Natural killer cell (primary cell): ENCODE measurements around the gene MRPL57. TPM values are rescaled to one million over a fixed set of nuclear protein-coding genes. Genes with fewer than 3 reads are reported as not detected.
A peak's percentile ranks its signal among the peaks of the same experiment; 100 is the strongest.
"Not testable (repeated sequence)": the region's sequence is repeated elsewhere in the genome, so short reads cannot be mapped to it uniquely, and the experiment has no call there.

ENCODE experiments used
- ATAC-seq, 3 donors: fragments of 150-1000 bp in 2 of 3; fragments of 200-7000 bp in 1 of 3; cut with Tn5 transposase; 1 replicate in 1 of 3; 2 replicates in 2 of 3; pipeline ENCODE4 v1.10.0; 2021; ENCODE audit warnings: mild to moderate bottlenecking in 2 of 3, moderate library complexity in 2 of 3
- DNase-seq, 2 donors: peaks; one replicate each; pipeline versions ENCODE4 v3.0.0 to v3.0.0-alpha.2; 2013 to 2021; ENCODE audit warnings: mixed read lengths in 1 of 2
- H3K27ac ChIP-seq: one replicate; pipeline ENCODE4 v1.5.1; 2013; ENCODE audit warnings: mild to moderate bottlenecking, low read length
- H3K27me3 ChIP-seq: one replicate; pipeline ENCODE4 v1.6.1; 2013; ENCODE audit warnings: low read length; ENCODE audit not compliant: control insufficient read depth, insufficient read depth
- H3K36me3 ChIP-seq: one replicate; pipeline ENCODE4 v1.6.1; 2013; ENCODE audit warnings: low read length; ENCODE audit not compliant: control insufficient read depth, insufficient read depth
- H3K4me1 ChIP-seq: one replicate; pipeline ENCODE4 v1.6.1; 2013; ENCODE audit warnings: low read length; ENCODE audit not compliant: control insufficient read depth, insufficient read depth
- H3K4me3 ChIP-seq: one replicate; pipeline ENCODE4 v1.5.1; 2013; ENCODE audit warnings: low read length
- H3K9me3 ChIP-seq: one replicate; pipeline ENCODE4 v1.6.1; 2013; ENCODE audit warnings: low read length; ENCODE audit not compliant: control insufficient read depth, insufficient read depth
- H3K27ac Mint-ChIP-seq, 2 donors: one replicate each; pipeline ENCODE4 v1.8.0; 2022; ENCODE audit warnings: mild to moderate bottlenecking in 2 of 2, mixed read lengths in 2 of 2, moderate library complexity in 1 of 2
- H3K27me3 Mint-ChIP-seq, 2 donors: one replicate each; pipeline ENCODE4 v1.8.0; 2022; ENCODE audit warnings: low read depth in 2 of 2, mixed read lengths in 2 of 2
- H3K36me3 Mint-ChIP-seq: one replicate; pipeline ENCODE4 v1.8.0; 2022; ENCODE audit warnings: mixed read lengths
- H3K4me1 Mint-ChIP-seq, 2 donors: one replicate each; pipeline ENCODE4 v1.8.0; 2022; ENCODE audit warnings: mixed read lengths in 2 of 2
- H3K4me3 Mint-ChIP-seq: one replicate; pipeline ENCODE4 v1.8.0; 2022; ENCODE audit warnings: mild to moderate bottlenecking, moderate library complexity, mixed read lengths
- H3K9me3 Mint-ChIP-seq, 2 donors: one replicate each; pipeline ENCODE4 v1.8.0; 2022; ENCODE audit warnings: mixed read lengths in 2 of 2
- WGBS: methylation state at CpG from one replicate; pipeline ENCODE4 v1.1.7; 2013; ENCODE audit warnings: missing lambda C conversion rate; ENCODE audit not compliant: insufficient coverage; 5-methylcytosine and 5-hydroxymethylcytosine counted together
- intact Hi-C: fragments of 100-400 bp; cut with micrococcal nuclease; formaldehyde crosslinking; loops from one replicate; pipeline ENCODE4 v1.14.2; 2022
- total RNA-seq, 4 donors: library from RNA; stranded (reverse); fragments of 120-200 nt in 1 of 4; gene quantifications; one replicate each; pipeline versions ENCODE4 v1.2.3 to v1.2.4, GENCODE V29; 2013 to 2022
- TF ChIP-seq, protein P1 (sequence below): fragments of 200-600 bp; IDR thresholded peaks from one replicate; pipeline ENCODE4 v1.8.0; 2022; ENCODE audit warnings: antibody characterized with exemption

Gene MRPL57
- total RNA-seq, 3 donors from 2014 or later (not counting 1 experiment from before 2014, with no cell fraction given) = 7.8 to 9.9 (median 8.3) TPM

DNA sequence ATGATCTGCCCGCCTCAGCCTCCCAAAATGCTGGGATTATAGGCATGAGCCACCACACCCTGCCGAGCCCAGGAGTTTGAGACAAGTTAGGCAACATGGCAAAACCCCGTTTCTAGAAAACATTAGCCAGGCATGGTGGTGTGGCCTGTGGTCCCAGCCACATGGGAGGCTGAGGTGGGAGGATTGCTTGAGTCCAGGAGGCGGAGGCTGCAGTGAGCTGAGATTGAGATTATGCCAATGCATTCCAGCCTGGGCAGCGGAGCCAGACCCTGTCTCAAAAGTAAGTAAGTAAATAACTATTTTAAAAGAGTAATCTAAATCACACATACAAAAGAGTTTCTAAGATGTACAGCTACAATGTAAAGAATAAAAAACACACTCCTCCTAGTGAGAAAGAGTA lies 42.0 kb upstream of the MRPL57 start:
- Histone ChIP-seq H3K36me3 (no peaks in the 10 kb centered on the region), H3K27me3 (no peaks in the 10 kb centered on the region), H3K4me3 (no peak overlapping the region), H3K9me3 (no peaks in the 10 kb centered on the region), H3K27ac (no peak overlapping the region), H3K4me1 (peaks cover 10% of the 10 kb centered on the region)
- peaks cover 9 to 10% of the 10 kb centered on the region in 2 donors for H3K4me1 Mint-ChIP-seq
- ATAC-seq (no peak), DNase-seq (no peak)
- H3K4me3 Mint-ChIP-seq = no peak overlapping the region
- TF ChIP-seq, protein P1, sequence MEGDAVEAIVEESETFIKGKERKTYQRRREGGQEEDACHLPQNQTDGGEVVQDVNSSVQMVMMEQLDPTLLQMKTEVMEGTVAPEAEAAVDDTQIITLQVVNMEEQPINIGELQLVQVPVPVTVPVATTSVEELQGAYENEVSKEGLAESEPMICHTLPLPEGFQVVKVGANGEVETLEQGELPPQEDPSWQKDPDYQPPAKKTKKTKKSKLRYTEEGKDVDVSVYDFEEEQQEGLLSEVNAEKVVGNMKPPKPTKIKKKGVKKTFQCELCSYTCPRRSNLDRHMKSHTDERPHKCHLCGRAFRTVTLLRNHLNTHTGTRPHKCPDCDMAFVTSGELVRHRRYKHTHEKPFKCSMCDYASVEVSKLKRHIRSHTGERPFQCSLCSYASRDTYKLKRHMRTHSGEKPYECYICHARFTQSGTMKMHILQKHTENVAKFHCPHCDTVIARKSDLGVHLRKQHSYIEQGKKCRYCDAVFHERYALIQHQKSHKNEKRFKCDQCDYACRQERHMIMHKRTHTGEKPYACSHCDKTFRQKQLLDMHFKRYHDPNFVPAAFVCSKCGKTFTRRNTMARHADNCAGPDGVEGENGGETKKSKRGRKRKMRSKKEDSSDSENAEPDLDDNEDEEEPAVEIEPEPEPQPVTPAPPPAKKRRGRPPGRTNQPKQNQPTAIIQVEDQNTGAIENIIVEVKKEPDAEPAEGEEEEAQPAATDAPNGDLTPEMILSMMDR = no peak
- WGBS = 79% methylated on average over 4 of the region's 5 CpGs
- H3K36me3 Mint-ChIP-seq = no peaks in the 10 kb centered on the region
- peaks cover 0 to 11% of the 10 kb centered on the region in 2 donors for H3K27me3 Mint-ChIP-seq
- H3K27ac Mint-ChIP-seq = no peak overlapping the region
- intact Hi-C loops = no loop called here
- no peaks in the 10 kb centered on the region for H3K9me3 Mint-ChIP-seq

DNA sequence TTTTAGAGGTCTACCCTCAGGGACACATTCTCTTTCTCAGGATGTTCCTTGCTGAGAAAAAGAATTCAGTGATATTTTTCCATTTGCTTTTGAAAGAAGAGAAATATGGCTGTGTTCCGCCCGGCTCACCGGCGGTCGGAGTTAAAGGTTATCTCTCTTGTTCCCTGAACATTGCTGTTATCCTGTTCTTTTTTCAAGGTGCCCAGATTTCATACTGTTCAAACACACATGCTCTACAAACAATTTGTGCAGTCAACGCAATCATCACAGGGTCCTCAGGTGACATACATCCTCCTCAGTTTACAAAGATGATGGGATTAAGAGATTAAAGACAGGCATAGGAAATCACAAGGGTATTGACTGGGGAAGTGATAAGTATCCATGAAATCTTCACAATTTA lies 40.6 kb upstream of the MRPL57 start:
- H3K27me3 Mint-ChIP-seq, H3K36me3 Mint-ChIP-seq, intact Hi-C loops, H3K9me3 Mint-ChIP-seq, H3K36me3 ChIP-seq, ATAC-seq, DNase-seq, H3K27ac Mint-ChIP-seq, H3K4me3 Mint-ChIP-seq, H3K27me3 ChIP-seq, H3K4me3 ChIP-seq, H3K9me3 ChIP-seq, H3K27ac ChIP-seq: not testable (repeated sequence)
- H3K4me1 ChIP-seq = peaks cover 11% of the 10 kb centered on the region
- 89% methylated on average over 5 of the region's 6 CpGs for WGBS
- peaks cover 20 to 23% of the 10 kb centered on the region in 2 donors for H3K4me1 Mint-ChIP-seq

DNA sequence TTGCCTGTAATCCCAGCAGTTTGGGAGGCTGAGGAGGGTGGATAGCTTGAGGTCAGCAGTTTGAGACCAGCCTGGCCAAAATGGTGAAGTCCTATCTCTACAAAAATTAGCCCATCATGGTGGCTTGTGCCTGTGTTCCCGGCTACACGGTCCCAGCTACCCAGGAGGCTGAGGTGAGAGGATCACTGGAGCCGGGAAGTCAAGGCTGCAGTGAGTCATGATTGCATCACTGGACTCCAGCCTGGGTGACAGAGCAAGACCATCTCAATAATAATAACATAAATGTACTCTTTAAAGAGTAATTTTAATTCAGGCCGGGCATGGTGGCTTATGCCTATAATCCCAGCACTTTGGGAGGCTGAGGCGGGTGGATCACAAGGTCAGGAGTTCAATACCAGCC lies 38.8 kb upstream of the MRPL57 start:
- Histone ChIP-seq H3K4me1 (peaks cover 28% of the 10 kb centered on the region), H3K27me3 (no peaks in the 10 kb centered on the region), H3K36me3 (peaks cover 2% of the 10 kb centered on the region), H3K9me3 (no peaks in the 10 kb centered on the region), H3K27ac (no peak overlapping the region), H3K4me3 (no peak overlapping the region)
- Mint-ChIP-seq H3K27ac (no peak overlapping the region), H3K4me3 (no peak overlapping the region), H3K27me3 (peaks cover 0 to 7% of the 10 kb centered on the region in 2 donors), H3K4me1 (peaks cover 29 to 30% of the 10 kb centered on the region in 2 donors), H3K9me3 (no peaks in the 10 kb centered on the region), H3K36me3 (no peaks in the 10 kb centered on the region)
- ATAC-seq (no peak), DNase-seq (no peak)
- intact Hi-C loops = no loop called here
- TF ChIP-seq, protein P1 = no peak
- WGBS = 89% methylated on average over 5 of the region's 5 CpGs

DNA sequence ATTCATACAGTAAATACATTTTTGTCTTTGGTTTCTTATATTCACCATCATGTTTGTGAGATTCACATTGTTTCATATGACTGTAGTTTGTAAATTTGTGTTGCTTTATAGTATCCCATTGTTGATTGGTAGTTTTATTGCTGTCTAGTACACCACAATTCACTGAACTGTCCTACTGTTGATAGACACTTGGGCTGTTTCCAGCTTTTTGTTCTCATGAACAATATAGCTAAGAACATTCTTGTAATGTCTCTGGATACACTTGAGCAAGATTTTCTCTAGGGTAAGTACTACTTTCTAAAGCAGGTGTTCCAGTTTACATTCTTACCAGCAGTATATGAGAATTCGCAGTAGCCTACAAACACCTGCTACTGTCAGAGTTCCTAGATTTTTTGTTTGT lies 37.9 kb upstream of the MRPL57 start:
- no peaks in the 10 kb centered on the region for H3K27me3 ChIP-seq
- Mint-ChIP-seq H3K4me1 (peaks cover 32 to 35% of the 10 kb centered on the region in 2 donors), H3K4me3 (peak overlapping the region; percentile 66), H3K9me3 (no peaks in the 10 kb centered on the region), H3K27me3 (peaks cover 0 to 2% of the 10 kb centered on the region in 2 donors), H3K27ac (peak overlapping the region in 1 of 2 donors; percentile 71), H3K36me3 (peaks cover 3% of the 10 kb centered on the region)
- WGBS = 100% methylated on average over 1 of the region's 1 CpG
- TF ChIP-seq, protein P1 = no peak
- no peaks in the 10 kb centered on the region for H3K9me3 ChIP-seq
- no peak for ATAC-seq
- H3K4me3 ChIP-seq = no peak overlapping the region
- H3K27ac ChIP-seq = no peak overlapping the region
- peaks cover 10% of the 10 kb centered on the region for H3K36me3 ChIP-seq
- H3K4me1 ChIP-seq = peaks cover 29% of the 10 kb centered on the region
- intact Hi-C loops = no loop called here
- DNase-seq = no peak
